Activated T-cell treated with anti-CD3 and anti-CD28 coated beads, Interleukin-2, amount 50 U/mL, for 24 hours (primary cell): ENCODE data around the gene GLB1L3.
A peak's percentile ranks its signal among the peaks of the same experiment; 100 is the strongest.

Experiments
- DNase-seq: peaks from one replicate; pipeline ENCODE4 v3.0.0-alpha.2; 2020
- H3K27ac Mint-ChIP-seq: 2 replicates; pipeline ENCODE4 v1.8.0; 2020; ENCODE audit warnings: mild to moderate bottlenecking, mixed read lengths
- H3K27me3 Mint-ChIP-seq: 2 replicates; pipeline ENCODE4 v1.8.0; 2020; ENCODE audit warnings: mixed read lengths
- H3K36me3 Mint-ChIP-seq: 2 replicates; pipeline ENCODE4 v1.8.0; 2020; ENCODE audit warnings: low read depth, mixed read lengths
- H3K4me1 Mint-ChIP-seq: 2 replicates; pipeline ENCODE4 v1.8.0; 2020; ENCODE audit warnings: low read depth, mixed read lengths
- H3K4me3 Mint-ChIP-seq: 2 replicates; pipeline ENCODE4 v1.8.0; 2020; ENCODE audit warnings: mild to moderate bottlenecking, moderate library complexity, mixed read lengths
- H3K9me3 Mint-ChIP-seq: 2 replicates; pipeline ENCODE4 v1.8.0; 2020; ENCODE audit warnings: mixed read lengths

Gene GLB1L3

GRCh38 chr11:134346101-134346975 is 70.2 kb downstream of the GLB1L3 start:
- Mint-ChIP-seq H3K27ac (no peak overlapping the region), H3K36me3 (peaks cover 2% of the 10 kb centered on the region), H3K9me3 (no peaks in the 10 kb centered on the region), H3K4me1 (peaks cover 14% of the 10 kb centered on the region), H3K4me3 (no peak overlapping the region), H3K27me3 (no peaks in the 10 kb centered on the region)
- DNase-seq = no peak

DNA sequence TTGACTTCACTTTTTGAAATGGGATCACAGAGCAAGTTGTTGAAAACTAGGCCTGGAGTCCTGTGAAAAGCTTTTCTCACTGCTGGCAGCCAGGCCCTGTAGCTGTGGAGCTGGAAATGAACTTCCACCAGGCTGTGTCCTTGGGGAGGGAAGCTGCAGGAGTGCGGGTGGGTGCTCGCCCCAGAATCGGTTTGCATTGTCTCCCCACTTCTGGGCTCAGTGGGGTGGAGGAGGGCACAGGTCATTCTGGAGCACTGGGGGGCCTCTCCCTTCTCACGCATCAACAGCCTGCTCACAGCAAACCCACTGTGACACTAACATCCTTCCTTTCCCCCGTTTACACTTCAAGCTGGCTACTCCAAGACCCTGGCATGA is 70.8 kb downstream of the GLB1L3 start:
- H3K36me3 Mint-ChIP-seq = peaks cover 2% of the 10 kb centered on the region
- H3K9me3 Mint-ChIP-seq = no peaks in the 10 kb centered on the region
- peaks cover 14% of the 10 kb centered on the region for H3K4me1 Mint-ChIP-seq
- H3K4me3 Mint-ChIP-seq = no peak overlapping the region
- no peaks in the 10 kb centered on the region for H3K27me3 Mint-ChIP-seq
- no peak overlapping the region for H3K27ac Mint-ChIP-seq
- DNase-seq = no peak

DNA sequence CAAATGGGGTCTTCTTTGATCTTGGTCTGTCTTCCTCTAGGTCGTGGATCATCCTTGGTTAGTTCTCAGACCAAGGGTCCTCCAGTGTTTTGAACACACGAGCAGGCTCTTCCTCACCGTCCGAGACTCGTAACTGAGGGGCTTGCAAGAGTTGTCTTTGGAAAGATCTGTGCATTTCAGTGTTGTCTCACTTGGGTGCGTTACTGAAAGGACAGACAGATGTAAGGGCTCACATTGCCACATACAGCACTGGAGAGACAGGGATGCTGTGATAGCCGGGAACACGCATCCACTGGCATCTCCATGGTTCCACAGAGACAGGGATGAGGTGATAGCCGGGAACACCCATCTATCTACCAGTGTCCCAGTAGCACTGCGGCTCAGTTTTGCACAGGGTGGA is 71.3 kb downstream of the GLB1L3 start:
- DNase-seq = no peak
- Mint-ChIP-seq H3K9me3 (no peaks in the 10 kb centered on the region), H3K36me3 (peaks cover 2% of the 10 kb centered on the region), H3K27me3 (no peaks in the 10 kb centered on the region), H3K4me1 (peaks cover 14% of the 10 kb centered on the region), H3K27ac (no peak overlapping the region), H3K4me3 (no peak overlapping the region)

- Mint-ChIP-seq H3K27ac (peak overlapping the region; percentile 20), H3K9me3 (peaks cover 3% of the 10 kb centered on the region), H3K36me3 (peaks cover 5% of the 10 kb centered on the region), H3K4me1 (peaks cover 14% of the 10 kb centered on the region), H3K27me3 (no peaks in the 10 kb centered on the region), H3K4me3 (no peak overlapping the region)
- no peak for DNase-seq
Measured at GRCh38 chr11:134349109-134349801, 73.1 kb downstream of the GLB1L3 start.

DNA sequence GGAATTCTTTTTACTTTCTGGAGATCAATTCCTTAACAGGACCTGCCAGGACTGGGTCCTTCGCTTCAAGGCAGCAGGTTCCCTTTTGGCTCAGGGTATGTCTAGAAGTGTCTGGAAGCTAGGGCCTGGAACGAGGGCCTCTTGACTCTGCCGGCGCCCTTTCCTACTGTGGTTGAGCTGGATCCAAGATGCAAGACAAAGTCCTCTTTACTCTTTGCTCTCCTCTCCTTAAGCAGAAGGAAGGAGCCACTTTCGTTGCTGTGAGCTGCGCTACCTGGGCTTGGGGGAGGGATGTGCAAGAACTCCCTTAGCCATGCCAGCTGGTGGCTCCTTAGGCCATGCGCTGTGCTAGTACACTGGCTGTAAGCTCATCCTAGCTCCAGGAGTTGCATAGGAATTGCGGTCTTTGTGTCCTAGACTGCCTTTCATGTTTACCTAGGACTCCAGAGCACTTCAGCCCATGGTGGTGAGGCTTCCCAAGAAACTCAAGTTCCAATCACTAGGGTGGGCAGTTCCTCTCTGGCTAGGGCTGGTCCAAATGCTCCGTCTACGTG is 73.7 kb downstream of the GLB1L3 start:
- Mint-ChIP-seq H3K36me3 (peaks cover 5% of the 10 kb centered on the region), H3K4me1 (peaks cover 14% of the 10 kb centered on the region), H3K27me3 (no peaks in the 10 kb centered on the region), H3K9me3 (peaks cover 3% of the 10 kb centered on the region), H3K4me3 (no peak overlapping the region), H3K27ac (peak overlapping the region; percentile 20)
- no peak for DNase-seq

- no peak overlapping the region for H3K4me3 Mint-ChIP-seq
- H3K9me3 Mint-ChIP-seq = peaks cover 3% of the 10 kb centered on the region
- H3K36me3 Mint-ChIP-seq = peaks cover 5% of the 10 kb centered on the region
- peaks cover 14% of the 10 kb centered on the region for H3K4me1 Mint-ChIP-seq
- no peaks in the 10 kb centered on the region for H3K27me3 Mint-ChIP-seq
- DNase-seq = no peak
- H3K27ac Mint-ChIP-seq = no peak overlapping the region
Measured at GRCh38 chr11:134350381-134350780, 74.2 kb downstream of the GLB1L3 start.

- Mint-ChIP-seq H3K27me3 (no peaks in the 10 kb centered on the region), H3K9me3 (peaks cover 3% of the 10 kb centered on the region)
Measured at GRCh38 chr11:134352111-134352510, 75.9 kb downstream of the GLB1L3 start.

GRCh38 chr11:134355136-134355535 is 79.0 kb downstream of the GLB1L3 start:
- Mint-ChIP-seq H3K9me3 (peaks cover 3% of the 10 kb centered on the region), H3K27me3 (peaks cover 3% of the 10 kb centered on the region), H3K4me3 (no peak overlapping the region), H3K27ac (no peak overlapping the region), H3K36me3 (peaks cover 15% of the 10 kb centered on the region), H3K4me1 (peaks cover 8% of the 10 kb centered on the region)
- no peak for DNase-seq

More at GRCh38 chr11:134352111-134352510, 75.9 kb downstream of the GLB1L3 start:
- Mint-ChIP-seq H3K27ac (no peak overlapping the region), H3K36me3 (peaks cover 9% of the 10 kb centered on the region), H3K4me1 (peaks cover 14% of the 10 kb centered on the region), H3K4me3 (no peak overlapping the region)
- DNase-seq = no peak

DNA sequence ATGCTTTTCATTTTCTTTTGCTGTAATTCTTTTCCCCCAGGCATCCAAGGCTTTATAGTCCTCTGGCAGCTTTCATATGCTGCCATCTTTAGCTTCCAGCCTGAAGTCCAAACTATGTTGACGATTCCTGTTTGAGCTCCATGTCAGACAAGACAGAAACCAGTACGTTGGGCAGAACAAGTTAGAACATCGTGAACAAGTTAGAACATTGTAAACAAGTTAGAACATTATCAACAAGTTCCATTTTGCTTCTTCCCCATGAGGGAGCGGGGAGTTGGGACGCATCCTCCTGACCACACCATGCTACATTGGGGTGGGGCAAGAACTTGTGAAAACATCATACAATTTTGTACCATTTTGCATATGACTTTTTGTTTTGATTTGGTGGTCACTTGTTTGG is 79.5 kb downstream of the GLB1L3 start:
- H3K9me3 Mint-ChIP-seq = peaks cover 3% of the 10 kb centered on the region
- H3K27me3 Mint-ChIP-seq = peaks cover 4% of the 10 kb centered on the region
- peaks cover 15% of the 10 kb centered on the region for H3K36me3 Mint-ChIP-seq
- no peak overlapping the region for H3K27ac Mint-ChIP-seq
- DNase-seq = no peak
- no peak overlapping the region for H3K4me3 Mint-ChIP-seq
- peaks cover 8% of the 10 kb centered on the region for H3K4me1 Mint-ChIP-seq

DNA sequence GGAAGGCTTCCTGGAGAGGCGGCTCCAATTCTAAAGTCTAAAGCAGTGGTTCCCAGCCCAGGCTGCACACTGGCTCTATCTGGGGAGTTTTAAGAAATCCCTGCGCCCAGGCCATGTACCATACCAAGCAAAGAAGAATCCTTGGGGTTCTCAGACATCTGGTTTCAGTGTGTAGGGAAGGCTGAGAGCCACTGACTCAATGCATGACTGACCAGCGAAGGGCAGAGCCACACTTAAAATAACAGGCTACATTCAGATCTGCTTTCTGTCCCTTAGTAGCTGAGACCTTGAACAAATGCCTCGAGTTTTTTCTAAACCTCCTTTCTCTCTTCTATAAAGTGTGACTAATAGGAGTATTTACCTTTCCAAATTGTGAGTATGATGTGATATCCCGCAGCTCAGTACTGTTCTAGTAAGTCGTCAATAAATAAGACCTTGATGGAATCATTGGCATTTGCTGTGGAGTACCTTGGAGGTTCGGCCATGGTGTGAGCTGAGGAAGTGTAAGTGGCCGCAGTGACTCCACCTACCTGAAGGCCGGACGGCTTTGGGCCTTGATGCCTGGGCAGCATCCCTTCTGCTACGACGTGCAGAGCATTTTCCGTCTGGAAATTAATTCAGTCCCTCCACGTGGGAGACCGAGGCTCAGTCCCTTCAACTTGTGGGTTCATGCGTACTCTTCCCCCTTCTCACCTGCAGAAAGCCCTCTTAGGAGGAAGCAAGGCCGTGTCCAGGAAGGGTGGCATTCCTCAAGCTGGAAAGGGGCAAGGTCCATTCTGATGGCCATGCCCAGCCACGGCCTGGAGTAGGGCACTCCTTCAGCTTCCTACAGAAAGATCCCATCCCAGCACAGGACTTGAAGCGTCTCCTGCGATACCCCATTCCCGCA is 80.7 kb downstream of the GLB1L3 start:
- no peak overlapping the region for H3K4me3 Mint-ChIP-seq
- H3K27ac Mint-ChIP-seq = no peak overlapping the region
- DNase-seq = no peak
- H3K9me3 Mint-ChIP-seq = peaks cover 3% of the 10 kb centered on the region
- peaks cover 15% of the 10 kb centered on the region for H3K36me3 Mint-ChIP-seq
- H3K4me1 Mint-ChIP-seq = peaks cover 16% of the 10 kb centered on the region
- H3K27me3 Mint-ChIP-seq = peaks cover 6% of the 10 kb centered on the region

DNA sequence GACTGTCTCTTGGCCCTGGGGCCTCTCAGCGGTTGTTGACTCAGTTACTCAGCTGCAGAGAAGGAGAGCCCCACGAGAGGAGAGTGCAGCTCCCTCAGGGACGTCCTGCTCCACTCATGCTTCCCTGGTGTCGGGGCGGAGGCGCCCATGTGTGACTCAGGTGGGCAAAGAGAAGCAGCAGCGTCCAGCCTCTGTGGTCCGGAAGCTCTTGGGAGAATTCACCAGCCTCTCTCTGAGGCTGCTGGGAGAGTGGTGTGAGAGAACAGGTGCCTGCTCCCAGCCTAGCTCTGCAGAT is 81.3 kb downstream of the GLB1L3 start:
- peaks cover 15% of the 10 kb centered on the region for H3K36me3 Mint-ChIP-seq
- H3K27me3 Mint-ChIP-seq = peaks cover 9% of the 10 kb centered on the region
- peaks cover 18% of the 10 kb centered on the region for H3K4me1 Mint-ChIP-seq
- no peak for DNase-seq
- peaks cover 3% of the 10 kb centered on the region for H3K9me3 Mint-ChIP-seq
- no peak overlapping the region for H3K4me3 Mint-ChIP-seq
- H3K27ac Mint-ChIP-seq = no peak overlapping the region

- H3K9me3 Mint-ChIP-seq = peaks cover 3% of the 10 kb centered on the region
- no peak for DNase-seq
- peaks cover 18% of the 10 kb centered on the region for H3K4me1 Mint-ChIP-seq
- peaks cover 9% of the 10 kb centered on the region for H3K27me3 Mint-ChIP-seq
- H3K4me3 Mint-ChIP-seq = no peak overlapping the region
- H3K27ac Mint-ChIP-seq = no peak overlapping the region
- H3K36me3 Mint-ChIP-seq = peaks cover 15% of the 10 kb centered on the region
Measured at GRCh38 chr11:134358165-134358855, 82.1 kb downstream of the GLB1L3 start.

DNA sequence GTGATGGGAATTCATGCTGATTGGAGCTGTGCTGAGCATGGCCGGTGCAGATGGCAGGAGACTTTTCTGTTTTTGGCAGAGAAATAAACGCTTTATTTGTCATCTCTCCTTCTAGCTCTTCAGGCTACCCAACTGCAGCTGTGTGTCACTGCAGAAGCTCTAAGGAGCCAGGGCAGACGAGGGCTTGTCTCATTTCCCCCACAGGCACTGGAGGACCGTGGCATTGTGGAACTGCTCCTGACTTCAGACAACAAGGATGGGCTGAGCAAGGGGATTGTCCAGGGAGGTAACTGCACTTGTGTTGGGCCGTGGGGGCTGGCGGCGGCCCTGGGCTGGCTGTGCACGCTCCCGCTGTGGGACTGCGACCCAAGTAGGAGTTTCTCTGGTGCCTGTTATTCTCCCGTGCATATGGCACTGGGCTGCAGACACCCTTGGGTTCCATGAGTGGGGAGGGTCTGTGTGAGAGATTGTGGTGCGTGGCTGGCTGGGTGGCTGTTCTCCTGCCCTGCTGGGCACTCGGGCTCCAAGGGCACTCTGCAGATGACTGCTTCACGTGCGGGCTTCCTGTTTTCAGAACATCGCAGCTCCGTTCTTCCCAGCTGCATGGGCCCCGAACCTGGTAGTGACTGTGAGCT is 82.8 kb downstream of the GLB1L3 start:
- H3K4me1 Mint-ChIP-seq = peaks cover 18% of the 10 kb centered on the region
- no peak overlapping the region for H3K27ac Mint-ChIP-seq
- DNase-seq = no peak
- H3K4me3 Mint-ChIP-seq = no peak overlapping the region
- peaks cover 13% of the 10 kb centered on the region for H3K36me3 Mint-ChIP-seq
- H3K9me3 Mint-ChIP-seq = no peaks in the 10 kb centered on the region
- H3K27me3 Mint-ChIP-seq = peaks cover 9% of the 10 kb centered on the region
